ENCODE measurements around the gene KIF3C. TPM values are rescaled to one million over a fixed set of nuclear protein-coding genes. Genes with fewer than 3 reads are reported as not detected.
A peak's percentile ranks its signal among the peaks of the same experiment; 100 is the strongest.

KIF3C gene
- total and polyA plus RNA-seq, 2 of the 8 experiments (the other 6 are each of a cell fraction or from before 2014, with no cell fraction given) = 13.4 to 58.1 TPM

DNA sequence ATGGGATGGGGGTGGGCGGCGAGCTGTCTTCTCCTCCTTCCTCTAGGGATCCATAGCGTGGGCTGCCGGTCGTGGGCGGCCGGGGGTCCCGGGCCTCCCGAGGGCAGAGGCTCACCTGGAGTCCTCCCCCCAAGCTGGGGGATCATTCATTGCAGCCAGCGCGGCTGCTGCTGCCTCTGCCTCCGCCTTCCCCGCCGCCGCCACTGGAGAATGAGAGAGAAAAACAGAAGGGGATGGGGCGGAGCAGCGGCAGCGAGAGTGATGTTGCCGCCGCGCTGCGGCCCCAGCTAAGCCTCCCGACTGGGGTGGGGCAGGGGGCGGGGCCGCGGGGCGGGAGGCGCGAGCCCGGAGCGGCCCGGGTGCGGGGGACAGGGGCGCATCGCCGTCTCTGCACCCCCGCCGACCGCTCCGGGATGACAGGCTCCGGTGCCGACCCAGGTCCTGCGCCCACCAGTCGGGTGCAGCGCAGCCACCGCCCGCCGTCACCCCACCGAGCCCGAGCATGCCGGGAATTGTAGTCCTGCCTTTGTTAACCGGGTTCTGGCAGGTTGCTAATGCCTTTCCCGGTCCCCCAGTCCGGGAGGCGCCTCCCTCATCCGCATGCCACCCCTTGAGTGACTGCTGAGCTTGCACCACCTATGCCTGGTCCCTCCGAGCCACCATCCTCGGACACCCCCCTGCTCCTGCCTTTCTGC is at the start of gene KIF3C (continued):
- no peak for TF ChIP-seq SAP30 (IDR thresholded peaks at IDR 0.05; ENCODE audit: insufficient read depth, insufficient replicate concordance, low read length)
- no peak for TF ChIP-seq SP1 (IDR thresholded peaks at IDR 0.05; ENCODE audit: low read depth, low read length)
- peak; percentile 31 to 57; a peak in 2 of 3 replicates for TF ChIP-seq POLR2A (IDR thresholded peaks at IDR 0.05; ENCODE audit: control extremely low read depth in 1 of 2, low read depth in 2 of 2, low read length in 2 of 2)
- TF ChIP-seq TBP (IDR thresholded peaks at IDR 0.05; ENCODE audit: low read depth, low read length) = no peak
- TF ChIP-seq CTBP2 (IDR thresholded peaks at IDR 0.05; ENCODE audit: borderline replicate concordance, insufficient read depth, insufficient read length, low read length) = no peak
- no peak for TF ChIP-seq TCF12 (IDR thresholded peaks at IDR 0.05; ENCODE audit: low read depth, low read length)
- peak; percentile 50; the same call in 1 of the 2 replicates for TF ChIP-seq MAFK (IDR thresholded peaks at IDR 0.05; ENCODE audit: low read depth, low read length)
- TF ChIP-seq, protein P1, sequence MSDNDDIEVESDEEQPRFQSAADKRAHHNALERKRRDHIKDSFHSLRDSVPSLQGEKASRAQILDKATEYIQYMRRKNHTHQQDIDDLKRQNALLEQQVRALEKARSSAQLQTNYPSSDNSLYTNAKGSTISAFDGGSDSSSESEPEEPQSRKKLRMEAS (IDR thresholded peaks at IDR 0.05) = peak; percentile 64; the same call in 1 of the 2 replicates
- TF ChIP-seq TEAD4 (IDR thresholded peaks at IDR 0.05; ENCODE audit: low read depth, low read length) = 0 out of 2 replicates have a peak, but pooled peaks have one; percentile 51
- TF ChIP-seq RNF2 (IDR thresholded peaks at IDR 0.05; ENCODE audit: borderline replicate concordance, low read depth, low read length, missing control alignments, poor library complexity, severe bottlenecking) = no peak
- no peak for TF ChIP-seq SP2 (IDR thresholded peaks at IDR 0.05; ENCODE audit: low read length)
- peak; percentile 64; the same call in 1 of the 2 replicates for TF ChIP-seq POLR2AphosphoS5 (IDR thresholded peaks at IDR 0.05; ENCODE audit: low read depth, low read length)
- TF ChIP-seq PHF8 (conservative IDR thresholded peaks at IDR 0.05; ENCODE audit: low read depth, low read length) = no peak
- TF ChIP-seq BCL11A (IDR thresholded peaks at IDR 0.05; ENCODE audit: low read depth in 2 of 2, low read length in 2 of 2) = no peak

Data from H1 (cell line).